ENCODE measurements around the gene SLC13A2.

DNA sequence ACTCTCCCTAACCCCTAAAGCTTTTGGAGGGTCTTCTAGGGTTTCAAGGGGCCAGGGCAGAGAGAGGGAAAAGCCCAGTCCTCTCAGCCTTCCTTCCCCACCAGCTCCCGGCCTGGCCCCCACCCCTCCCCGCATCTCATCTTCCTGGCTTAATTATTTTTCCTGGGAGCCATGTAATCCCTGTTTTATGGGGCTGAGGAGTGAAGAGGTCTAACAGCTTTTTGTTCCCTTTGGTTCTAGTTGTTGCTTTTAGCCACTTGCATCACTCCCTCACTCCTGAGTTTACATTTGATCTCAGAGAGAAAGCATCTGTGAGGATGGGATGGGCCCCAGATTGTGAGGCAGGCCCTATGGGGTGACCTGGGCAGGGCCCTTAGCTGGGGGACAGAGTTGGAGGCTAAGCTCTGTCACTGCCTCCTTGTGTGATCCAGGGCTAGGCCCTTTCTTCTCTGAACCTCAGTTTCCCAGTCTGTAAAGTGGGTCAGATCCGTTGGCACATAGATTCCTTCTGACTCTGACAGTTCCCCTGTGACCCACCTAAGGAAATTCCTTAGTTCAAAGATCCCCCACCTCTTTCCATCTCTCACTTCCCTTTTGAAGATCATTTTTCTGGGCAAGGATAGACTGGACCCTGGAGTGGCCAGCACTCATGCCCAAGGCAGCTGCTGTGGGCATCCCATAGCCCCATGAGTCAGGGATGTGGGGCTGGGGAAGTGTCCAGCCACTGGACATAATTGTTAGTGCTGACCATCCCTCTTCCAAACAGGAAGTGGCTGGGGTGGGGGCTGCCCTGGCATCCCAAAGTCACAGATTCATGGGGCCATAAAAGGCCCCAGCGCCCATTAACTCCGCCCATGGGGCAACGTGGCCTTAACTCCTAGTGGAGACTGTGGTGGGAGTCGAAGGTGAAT lies 58.9 kb downstream of the SLC13A2 start:
- TF ChIP-seq, protein P1, sequence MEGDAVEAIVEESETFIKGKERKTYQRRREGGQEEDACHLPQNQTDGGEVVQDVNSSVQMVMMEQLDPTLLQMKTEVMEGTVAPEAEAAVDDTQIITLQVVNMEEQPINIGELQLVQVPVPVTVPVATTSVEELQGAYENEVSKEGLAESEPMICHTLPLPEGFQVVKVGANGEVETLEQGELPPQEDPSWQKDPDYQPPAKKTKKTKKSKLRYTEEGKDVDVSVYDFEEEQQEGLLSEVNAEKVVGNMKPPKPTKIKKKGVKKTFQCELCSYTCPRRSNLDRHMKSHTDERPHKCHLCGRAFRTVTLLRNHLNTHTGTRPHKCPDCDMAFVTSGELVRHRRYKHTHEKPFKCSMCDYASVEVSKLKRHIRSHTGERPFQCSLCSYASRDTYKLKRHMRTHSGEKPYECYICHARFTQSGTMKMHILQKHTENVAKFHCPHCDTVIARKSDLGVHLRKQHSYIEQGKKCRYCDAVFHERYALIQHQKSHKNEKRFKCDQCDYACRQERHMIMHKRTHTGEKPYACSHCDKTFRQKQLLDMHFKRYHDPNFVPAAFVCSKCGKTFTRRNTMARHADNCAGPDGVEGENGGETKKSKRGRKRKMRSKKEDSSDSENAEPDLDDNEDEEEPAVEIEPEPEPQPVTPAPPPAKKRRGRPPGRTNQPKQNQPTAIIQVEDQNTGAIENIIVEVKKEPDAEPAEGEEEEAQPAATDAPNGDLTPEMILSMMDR (IDR thresholded peaks at IDR 0.05; ENCODE audit: extremely low read depth in 1 of 2, insufficient read depth in 1 of 2, low read depth in 1 of 2, low read length in 2 of 2): no peak
- no peak for TF ChIP-seq EZH2 (IDR thresholded peaks at IDR 0.05; ENCODE audit: borderline replicate concordance, low read depth, low read length, severe bottlenecking)
- no peak for TF ChIP-seq POLR2AphosphoS5 (IDR thresholded peaks at IDR 0.05; ENCODE audit: insufficient read depth, low read depth, low read length)
- no peak for TF ChIP-seq MYC (IDR thresholded peaks at IDR 0.05; ENCODE audit: low read depth, low read length)
- TF ChIP-seq FOS (IDR thresholded peaks at IDR 0.05; ENCODE audit: borderline replicate concordance, insufficient read depth, low read length): no peak
- no peak for TF ChIP-seq POLR2A (IDR thresholded peaks at IDR 0.05; ENCODE audit: low read depth, low read length)
- TF ChIP-seq JUN (IDR thresholded peaks at IDR 0.05; ENCODE audit: borderline replicate concordance, insufficient read depth, insufficient read length, low read depth): no peak
- no peak for TF ChIP-seq GATA2 (IDR thresholded peaks at IDR 0.05; ENCODE audit: insufficient read depth, insufficient read length, low read depth, low read length)
